T-helper 1 cell treated with Interleukin-12 subunit alpha and Interleukin-12 subunit beta and Interleukin-4 antibody, amounts not matched to agents 30 ng/mL and 1 ng/mL, for 36 hours (primary cell): ENCODE measurements around the gene SCAMP5. TPM values are rescaled to one million over a fixed set of nuclear protein-coding genes. Genes with fewer than 3 reads are reported as not detected.

Experiments used
- intact Hi-C: fragments of 100-400 bp; cut with micrococcal nuclease; formaldehyde crosslinking; loops from one replicate; pipeline ENCODE4 v1.15.1; 2024
- total RNA-seq: library from RNA; stranded (reverse); gene quantifications from 2 replicates; pipeline ENCODE4 v1.2.3, GENCODE V29; 2022

SCAMP5 gene
- total RNA-seq, 1 donor from 2014 or later, result 1.4 TPM

DNA sequence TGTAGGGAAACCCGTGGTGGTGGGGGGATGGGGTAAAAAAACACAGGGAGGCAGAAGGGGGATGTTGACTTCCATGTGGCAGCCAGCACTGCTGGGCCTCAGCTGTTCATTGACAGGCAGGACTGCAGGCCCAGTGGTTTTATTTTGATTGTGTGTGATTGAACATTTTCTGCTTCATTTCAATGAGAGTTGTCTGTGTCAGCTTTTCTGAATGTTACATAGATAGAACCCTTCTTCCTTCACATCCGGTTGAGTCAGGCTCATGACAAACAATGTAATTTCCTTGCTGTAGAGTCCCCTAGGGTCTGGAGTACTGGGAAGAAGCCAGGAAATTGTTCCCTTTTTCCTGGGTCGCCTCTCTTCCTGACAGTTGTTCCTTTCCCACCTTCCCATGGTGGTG lies 30.6 kb upstream of the SCAMP5 start:
- intact Hi-C loops, result no loop called here

DNA sequence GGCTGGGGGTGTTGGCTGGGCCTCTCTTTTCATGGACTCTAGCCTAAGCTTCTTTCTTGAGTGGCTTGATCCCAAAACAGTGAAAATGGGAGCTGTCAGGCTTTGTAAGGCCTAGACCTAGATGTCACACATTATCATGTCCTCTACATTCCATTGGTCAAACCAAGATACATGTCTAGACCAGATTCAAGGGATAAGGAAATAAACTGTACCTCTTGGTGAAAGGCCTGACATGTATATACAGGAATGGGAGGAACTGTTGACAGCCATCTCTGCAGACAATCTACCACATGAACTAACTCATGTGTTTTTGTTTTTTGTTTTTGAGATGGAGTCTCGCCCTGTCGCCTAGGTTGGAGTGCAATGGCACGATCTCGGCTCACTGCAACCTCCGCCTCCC lies 27.7 kb upstream of the SCAMP5 start:
- intact Hi-C loops, result no loop called here

DNA sequence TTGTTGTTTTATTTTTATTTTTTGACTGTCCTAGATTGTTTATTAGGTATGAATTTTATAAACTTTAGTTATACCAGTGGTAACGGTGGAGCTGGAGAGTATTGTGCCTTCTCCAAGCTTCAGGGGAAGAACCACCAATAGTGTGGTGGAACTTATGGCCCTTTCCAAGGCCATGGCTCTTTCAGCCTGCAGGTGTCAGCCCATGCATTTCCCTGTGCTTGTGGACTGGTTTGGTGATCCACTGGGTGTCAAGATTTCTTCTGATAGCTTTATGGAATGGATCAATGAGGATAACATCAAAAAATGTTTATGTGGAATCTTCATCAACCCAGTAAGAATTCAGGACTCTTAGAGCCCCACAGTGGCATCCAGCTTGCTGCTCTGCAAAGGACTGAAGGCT lies 19.2 kb upstream of the SCAMP5 start:
- intact Hi-C loops, result no loop called here

DNA sequence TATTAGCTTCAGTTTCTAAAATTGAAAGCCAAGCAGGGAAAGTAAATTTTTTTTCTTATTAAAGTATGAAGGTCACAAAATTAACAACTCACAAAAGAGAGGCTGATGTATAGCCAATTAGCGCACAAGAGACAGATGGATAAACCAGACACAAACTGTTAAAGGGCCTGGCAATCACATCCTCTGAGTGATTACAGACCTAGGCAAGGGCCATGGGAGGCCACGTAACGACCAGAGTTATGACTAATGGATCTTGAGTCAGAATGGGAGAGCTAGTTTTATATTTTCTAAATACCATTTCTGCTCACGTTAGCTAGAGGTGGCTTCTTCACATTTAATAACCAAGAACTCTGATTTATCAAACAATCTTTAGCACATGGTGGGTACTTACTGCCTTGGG lies 17.8 kb upstream of the SCAMP5 start:
- intact Hi-C loops, result no loop called here

DNA sequence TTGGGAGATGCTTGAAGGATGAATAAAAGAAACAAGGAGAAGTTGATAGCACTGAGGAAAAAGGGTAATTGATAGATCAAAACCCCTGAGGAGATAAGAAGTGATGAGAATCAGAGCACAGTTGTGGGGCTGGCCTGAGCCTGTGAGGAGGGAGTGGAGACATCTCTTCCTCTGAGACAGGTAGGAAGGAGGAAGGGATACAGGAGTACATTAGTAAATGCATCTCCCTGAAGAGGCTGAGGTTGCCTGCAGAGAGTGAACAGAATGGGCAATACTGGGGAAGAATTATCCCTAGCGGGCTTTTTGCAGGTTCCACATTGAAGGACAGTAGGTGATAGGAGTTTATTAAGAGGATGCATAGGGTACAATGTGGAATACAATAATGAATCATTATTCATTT lies 17.3 kb upstream of the SCAMP5 start:
- intact Hi-C loops, result no loop called here

DNA sequence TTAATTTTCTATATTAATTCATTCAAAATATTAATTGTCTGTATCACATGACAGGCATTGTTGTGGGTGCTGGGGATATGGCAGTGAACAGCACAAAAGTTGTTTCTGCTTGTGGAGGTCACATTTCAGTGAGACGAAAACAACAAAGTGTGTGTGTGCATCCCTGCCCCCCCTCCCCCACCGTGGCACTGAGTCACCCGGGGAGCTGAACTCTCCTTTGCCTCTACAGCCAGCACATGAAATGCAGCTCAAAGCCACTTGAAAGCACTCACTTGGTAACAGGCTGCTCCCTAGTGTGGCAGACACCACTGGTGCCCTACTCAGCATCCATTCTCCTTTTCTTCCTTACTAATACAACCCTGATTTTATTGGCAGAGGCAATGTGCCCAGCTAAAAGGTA lies 16.9 kb upstream of the SCAMP5 start:
- intact Hi-C loops, result no loop called here

DNA sequence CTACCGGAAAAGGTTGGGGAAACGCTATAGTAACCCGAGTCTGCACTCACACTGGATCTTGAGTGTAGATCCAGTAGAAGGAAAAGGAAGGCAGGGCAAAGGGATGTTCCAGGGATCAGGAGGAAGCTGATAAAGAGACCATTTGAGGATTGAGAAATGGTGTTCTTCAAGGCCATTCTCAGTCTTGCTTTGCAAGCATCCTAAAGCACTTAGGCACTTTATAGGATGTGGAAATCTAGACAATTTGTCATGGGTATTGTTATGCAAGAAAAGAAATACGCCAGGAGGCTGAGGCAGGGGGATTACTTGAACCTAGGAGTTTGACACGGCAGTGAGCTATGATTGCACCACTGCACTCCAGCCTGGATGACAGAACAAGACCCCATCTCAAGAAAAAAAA lies 13.2 kb upstream of the SCAMP5 start:
- intact Hi-C loops, result no loop called here

DNA sequence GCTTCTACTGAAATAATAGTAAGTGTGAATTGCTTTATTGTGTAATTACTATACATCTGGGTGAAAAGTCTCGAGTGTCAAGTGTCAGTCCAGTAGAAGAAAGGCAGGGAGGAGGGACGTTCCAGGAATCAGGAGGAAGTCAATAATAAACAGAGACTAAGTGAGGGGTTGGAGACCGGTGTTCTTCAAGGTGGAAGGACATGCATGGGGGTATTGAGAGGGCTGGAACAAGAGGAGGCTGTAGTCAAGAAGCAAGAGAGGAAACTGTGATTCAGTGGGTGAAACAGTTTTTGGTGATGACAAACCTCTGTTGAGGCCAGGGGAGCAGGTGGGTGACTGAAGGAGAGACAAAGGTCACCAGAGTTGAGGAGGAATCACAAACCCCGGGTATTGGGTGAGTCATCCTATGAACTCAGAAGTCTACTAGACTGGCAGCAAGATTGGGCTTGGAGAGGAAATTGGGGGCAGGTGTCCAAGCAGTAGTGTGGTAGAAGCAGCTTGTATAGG lies 11.6 kb upstream of the SCAMP5 start:
- intact Hi-C loops, result no loop called here

DNA sequence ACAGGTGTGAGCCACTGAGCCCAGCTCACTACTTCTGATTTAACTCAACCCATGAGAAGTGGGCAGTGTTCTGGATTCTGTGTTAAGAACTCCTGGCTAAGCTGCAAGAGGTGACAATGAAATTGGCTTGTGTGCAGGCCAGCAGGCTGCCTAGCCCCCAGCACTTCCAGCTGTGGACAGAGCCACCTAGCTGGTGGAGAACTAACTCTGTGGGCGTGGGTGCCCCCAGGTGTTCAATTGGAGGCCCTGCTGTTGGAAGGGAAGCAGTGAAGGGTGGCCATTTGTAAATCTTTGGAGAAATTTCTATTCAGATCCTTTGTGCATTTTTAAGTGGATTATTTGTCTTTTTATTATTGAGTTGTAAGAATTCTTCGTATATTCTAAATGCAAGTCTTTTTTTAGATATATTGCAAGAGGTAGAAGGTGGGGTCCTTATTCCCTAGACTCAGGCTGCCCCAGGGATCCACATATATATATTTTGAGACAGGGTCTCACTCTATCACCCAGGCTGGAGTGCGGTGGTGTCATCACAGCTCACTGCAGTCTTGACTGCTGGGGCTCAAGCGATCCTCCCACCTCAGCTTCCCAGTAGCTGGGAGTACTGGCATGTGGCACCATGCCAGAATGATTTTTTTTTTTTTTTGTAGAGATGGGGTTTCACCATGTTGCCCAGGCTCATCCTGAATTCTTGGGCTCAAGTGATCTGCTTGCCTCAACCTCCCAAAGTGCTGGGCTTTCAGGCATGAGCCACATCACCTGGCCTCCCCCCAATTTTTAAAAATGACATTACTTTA lies 7.2 kb upstream of the SCAMP5 start:
- intact Hi-C loops, result no loop called here

DNA sequence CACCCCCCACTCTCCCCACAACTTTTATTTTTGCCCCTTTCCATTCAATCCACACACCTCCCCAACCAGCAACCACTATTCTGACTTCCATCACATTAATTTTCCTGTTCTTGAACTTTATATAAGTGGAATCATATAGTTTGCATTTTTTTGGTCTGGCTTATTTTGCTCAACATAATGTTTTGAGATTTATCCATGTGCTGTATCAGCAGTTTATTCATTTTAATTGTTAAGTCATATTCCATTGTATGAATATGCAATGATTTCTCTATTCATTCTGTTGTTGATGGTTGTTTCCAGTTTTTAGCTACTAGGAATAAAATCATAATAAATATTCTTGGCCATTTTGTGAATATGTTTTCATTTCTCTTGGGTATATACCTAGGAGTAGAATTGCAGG lies 5.8 kb upstream of the SCAMP5 start:
- intact Hi-C loops, result no loop called here

DNA sequence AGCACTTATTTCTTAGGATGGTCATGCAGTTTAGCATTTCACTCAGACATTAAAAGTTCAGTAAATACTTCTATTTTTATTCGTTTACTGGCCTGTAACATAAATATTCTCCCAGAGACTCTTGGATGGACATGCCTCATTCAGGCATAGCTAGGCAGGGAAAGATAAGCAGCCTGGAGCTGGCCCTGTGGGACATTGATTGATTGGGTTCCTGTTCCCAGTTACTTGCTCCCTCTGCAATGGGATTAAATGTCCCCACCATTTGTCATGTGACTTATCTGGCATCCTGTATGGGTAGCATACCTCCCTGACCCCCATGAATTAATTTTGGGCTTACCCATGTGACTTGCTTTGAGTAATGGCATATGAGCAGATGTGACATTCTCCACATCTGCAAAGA lies 2.7 kb upstream of the SCAMP5 start:
- intact Hi-C loops, result no loop called here

DNA sequence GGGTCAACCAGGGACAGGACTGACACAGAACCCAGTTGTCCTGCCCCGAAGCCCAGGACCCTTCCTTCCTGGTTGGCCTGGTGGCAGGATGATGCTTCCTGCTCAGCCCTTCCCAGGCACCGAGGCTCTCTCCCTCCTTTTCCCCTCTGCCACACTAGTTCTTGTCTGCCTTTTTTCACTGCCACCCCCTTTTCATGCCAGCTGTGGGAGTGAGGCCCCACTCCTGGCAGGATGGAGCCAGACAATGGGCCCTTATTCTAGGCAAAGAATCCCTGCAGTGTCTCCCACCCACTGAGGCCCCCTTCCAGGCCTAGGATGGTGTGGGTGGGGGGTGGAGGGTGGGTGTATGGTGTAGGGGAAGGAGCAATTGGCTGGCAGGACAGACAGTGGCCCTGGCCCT lies 1.1 kb upstream of the SCAMP5 start:
- intact Hi-C loops, result no loop called here

DNA sequence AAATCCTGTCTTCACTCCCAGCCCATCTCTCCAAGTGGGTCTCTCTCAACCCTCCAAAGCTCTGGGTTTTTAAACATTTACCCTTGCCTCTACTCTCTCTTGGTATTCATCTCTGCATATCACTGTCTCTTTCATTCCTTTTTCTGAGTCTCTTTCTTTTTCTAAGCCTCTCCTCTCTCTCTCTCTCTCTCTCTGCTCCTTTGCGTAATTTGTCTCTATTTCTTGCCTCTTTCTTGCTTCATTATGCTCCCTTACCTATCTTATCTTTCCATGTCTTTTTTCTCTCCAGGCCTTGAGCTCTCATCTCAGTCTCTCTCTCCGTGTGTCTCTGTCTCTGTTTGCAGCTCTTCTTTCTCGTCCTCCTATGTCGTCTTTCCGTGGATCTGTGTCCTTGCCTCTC lies 678 bp upstream of the SCAMP5 start:
- intact Hi-C loops, result loop anchor here (1.0 kb wide), 4 partner anchors 29 to 211 kb away; partner anchors contain the start of genes PPCDC, RPP25 and SCAMP2

DNA sequence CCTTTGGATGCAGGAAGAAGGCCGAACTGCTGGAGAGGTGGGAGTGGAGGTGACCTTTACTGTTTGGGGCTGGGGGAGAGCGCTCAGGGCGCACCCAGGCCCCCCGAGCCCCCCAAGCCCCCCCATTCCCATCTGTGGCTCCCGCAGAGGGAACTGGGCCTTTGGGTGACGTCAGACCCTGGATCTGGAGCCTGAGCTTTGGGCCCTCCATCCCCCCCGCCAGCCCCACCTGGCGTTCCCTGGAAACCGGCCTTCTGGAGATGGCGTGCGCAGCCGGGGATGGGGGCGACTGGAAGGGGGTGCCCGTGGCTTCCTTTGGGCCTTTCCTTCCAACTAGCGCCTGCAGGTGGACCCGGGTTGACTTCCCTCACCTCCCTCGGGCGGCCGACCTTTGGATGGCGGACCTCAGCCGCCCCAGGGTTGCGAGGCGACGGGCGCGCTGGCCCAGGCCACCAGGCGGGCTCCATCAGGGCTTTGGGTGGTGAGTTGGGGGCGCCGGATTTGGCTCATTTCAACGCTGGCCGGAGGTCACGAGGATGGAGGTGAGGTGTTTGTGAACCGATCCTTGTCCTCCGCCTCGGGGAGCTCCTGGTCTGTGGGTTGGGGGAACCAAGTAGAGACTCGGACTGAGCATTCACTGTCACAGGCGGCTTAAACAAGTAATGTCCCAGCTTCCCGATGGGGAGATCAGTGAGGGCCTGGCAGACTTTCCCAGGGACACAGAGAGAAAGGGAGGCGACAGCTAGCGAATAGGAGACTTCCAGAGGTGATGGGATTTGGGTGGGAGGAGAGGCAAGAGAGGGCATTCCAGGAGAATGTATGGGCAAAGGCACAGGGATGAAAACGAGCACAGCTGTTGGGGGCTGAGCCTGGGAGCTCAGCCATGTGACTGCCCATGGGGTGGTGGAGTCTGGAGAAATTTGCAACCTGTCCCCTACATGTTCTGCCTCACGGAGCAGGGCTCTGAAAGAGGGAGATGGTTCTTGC lies 709 bp downstream of the SCAMP5 start:
- intact Hi-C loops, result loop anchor here (1.0 kb wide), 4 partner anchors 27 to 209 kb away; partner anchors contain the start of genes PPCDC, RPP25 and SCAMP2

DNA sequence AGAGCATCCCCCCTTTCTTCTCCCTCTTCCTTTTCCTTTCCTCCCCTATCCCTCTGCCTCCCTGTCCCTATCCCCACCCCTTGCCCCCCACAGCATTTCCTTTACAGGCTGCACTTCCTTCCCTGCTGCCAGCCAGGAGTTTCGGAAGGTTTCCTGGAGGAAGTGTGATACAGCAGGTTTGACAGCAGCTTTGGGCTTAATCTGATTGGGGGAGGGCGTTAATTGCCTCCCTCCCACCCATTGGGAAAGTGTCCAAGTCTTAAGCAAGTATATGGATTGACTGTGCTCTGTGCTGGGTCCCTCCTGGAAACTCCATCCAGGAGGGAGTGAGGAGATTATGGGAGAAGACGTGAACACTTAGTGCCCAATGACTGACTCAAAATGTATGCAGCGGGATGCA lies 1.8 kb downstream of the SCAMP5 start:
- intact Hi-C loops, result no loop called here

DNA sequence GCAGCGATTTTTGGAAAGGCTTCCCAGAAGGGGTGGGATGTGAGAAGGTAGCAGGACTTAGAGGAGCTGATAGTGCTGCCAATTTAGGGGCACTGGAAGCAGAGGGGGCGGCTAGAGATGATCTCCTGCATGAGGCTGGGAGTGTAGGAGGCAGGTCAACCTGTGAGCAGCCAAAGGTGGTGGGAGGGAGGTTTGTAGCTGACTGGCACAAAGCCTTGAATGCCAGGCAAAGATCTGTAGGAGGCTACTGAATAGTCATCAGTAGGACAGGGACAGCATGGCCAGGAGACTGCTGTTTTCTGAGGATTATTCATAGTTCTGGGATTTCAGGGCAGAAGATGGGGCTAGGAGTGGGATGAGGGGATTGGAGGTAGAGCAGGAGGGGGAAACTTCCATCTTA lies 2.2 kb downstream of the SCAMP5 start:
- intact Hi-C loops, result no loop called here

DNA sequence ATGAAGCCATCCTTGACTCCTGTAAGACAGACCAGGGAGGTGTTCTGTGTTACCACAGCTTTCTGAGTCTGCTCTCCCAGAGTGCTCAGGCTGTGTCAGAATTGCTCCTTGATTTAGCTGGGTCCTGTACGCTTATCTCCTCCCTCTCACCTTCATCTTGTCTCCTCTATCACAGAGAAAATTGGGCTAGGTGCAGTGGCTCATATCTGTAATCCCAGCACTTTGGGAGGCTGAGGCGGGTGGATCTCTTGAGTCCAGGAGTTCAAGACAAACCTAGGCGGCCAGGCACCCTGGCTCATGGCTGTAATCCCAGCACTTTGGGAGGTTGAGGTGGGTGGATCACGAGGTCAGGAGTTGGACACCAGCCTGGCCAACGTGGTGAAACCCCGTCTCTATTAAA lies 5.9 kb downstream of the SCAMP5 start:
- intact Hi-C loops, result no loop called here

DNA sequence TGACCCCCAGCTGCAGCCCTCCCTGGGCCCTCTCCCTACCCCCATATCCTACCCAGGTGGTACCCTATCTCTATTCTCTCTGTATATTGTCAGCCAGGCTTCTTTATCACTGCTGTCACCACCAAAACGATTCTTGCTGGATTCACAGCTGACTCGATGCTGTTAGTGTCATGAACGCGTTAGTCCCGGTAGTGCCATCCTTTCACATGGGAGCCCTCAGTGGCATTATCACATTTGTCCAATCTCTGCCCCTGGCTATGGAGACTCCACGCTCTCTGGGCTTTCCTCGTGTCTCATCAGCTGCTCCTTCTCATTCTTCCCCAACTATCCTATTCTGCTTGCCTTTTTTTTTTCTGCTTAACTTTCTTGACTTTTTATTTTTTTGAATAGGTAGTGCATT lies 7.0 kb downstream of the SCAMP5 start:
- intact Hi-C loops, result no loop called here

DNA sequence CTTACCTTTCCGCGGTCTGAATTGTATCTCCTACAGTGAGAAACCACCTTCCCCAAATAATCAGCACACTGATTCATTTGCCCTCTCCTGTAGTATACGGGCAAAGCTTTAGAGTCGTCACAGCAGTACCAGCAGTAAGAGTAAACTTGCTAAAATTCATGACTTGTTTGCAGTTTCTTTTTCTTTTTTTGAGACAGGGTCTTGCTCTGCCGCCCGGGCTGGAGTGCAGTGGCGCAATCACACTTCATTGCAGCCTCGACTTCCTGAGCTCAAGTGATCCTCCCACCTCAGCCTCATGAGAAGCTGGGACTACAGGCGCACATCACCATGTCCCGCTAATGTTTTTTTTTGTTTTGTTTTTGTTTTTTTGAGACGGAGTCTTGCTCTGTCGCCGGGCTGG lies 11.9 kb downstream of the SCAMP5 start:
- intact Hi-C loops, result no loop called here

DNA sequence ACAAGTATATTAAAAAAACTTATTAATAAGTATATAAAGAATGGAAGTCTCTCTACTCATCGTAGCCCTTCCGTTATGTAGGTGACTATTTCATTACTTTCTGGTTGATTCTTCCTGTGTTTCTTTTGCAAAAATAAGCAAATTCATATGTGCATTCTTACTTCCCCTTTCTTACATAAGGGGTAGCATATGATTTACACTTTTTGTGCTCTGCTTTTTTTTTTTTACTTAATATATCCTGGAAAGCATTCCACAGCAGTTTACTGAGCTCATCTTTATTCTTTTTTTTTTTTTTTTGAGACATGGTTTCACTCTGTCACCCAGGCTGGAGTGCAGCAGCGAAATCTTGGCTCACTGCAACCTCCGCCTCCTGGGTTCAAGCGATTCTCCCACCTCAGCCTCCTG lies 12.9 kb downstream of the SCAMP5 start:
- intact Hi-C loops, result no loop called here

DNA sequence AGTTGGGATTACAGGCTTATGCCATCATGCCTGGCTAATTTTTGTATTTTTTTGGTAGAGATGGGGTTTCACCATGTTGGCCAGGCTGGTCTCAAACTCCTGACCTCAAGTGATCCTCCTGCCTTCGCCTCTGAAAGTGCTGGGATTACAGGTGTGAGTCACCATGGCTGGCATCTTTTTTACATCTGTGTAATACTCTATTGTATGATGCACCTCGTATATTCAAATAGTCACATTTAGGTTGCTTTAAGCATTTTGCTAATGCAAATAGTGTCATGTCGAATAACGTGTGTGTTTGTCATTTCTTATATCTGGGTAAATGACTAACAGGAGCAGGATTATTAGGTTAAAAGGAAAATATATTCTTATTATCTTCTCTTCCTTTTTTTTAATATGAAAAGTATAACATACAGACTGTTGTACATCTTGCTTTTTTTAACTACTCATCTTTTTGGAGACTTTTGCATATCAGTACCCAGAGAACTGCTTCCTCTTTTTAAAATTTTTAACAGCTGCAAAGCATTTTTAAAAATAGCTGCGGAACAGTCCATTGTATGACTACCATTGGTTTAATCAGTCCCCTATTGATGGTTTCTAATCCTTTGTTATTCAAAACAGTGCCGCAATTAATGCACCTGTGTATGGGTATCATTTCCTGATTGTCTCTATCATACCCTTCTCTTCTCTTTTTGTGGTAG lies 13.4 kb downstream of the SCAMP5 start:
- intact Hi-C loops, result no loop called here

DNA sequence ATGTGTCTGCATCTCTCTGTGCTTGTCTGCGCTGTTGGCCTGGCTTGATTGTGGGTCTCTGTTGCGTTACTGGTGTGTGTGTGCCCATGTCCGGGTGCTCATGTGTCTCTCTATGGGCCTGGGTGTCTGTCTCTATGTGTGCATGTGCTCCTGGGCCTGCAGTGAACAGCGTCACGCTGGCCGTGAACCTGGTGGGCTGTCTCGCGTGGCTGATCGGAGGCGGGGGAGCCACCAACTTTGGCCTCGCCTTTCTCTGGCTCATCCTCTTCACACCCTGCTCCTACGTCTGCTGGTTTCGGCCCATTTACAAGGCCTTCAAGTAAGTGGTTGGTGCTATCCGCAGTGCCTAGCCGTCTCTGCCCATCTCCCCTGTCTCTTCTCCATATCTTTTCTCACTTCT lies 21.1 kb downstream of the SCAMP5 start:
- intact Hi-C loops, result no loop called here
